Keratinocyte (primary cell): ENCODE data around the gene TLR4. TPM values are rescaled to one million over a fixed set of nuclear protein-coding genes. Genes with fewer than 3 reads are reported as not detected.

Source experiments
- DNase-seq: peaks from one replicate; pipeline ENCODE4 v3.0.0-alpha.2; 2011; ENCODE audit warnings: low read depth, missing footprints, low spot score
- FAIRE-seq: peaks from 2 replicates; lab custom pipeline; 2011; peaks lifted over from hg19 to GRCh38; lab: Jason Lieb, UNC
- H2AFZ ChIP-seq: 2 replicates; pipeline ENCODE4 v1.6.0; 2012; ENCODE audit warnings: low read length, control low read depth, inconsistent platforms; ENCODE audit not compliant: control insufficient read depth
- H3K27ac ChIP-seq: 2 replicates; pipeline ENCODE4 v1.5.1; 2011; ENCODE audit warnings: low read length; ENCODE audit not compliant: control insufficient read depth, insufficient read depth
- H3K27me3 ChIP-seq: 3 replicates; pipeline ENCODE4 v1.6.0; 2011; ENCODE audit warnings: low read length; ENCODE audit not compliant: control insufficient read depth, insufficient read depth; ENCODE audit errors: extremely low read depth
- H3K36me3 ChIP-seq, 2 experiments: 2 replicates in 1 of 2; 3 replicates in 1 of 2; pipeline ENCODE4 v1.5.1; 2011; ENCODE audit warnings: low read length in 2 of 2, mild to moderate bottlenecking in 1 of 2; ENCODE audit not compliant: control insufficient read depth in 2 of 2, insufficient read depth in 2 of 2; ENCODE audit errors: extremely low read depth in 1 of 2
- H3K4me1 ChIP-seq: 3 replicates; pipeline ENCODE4 v1.5.1; 2011; ENCODE audit warnings: low read length; ENCODE audit not compliant: control insufficient read depth, insufficient read depth; ENCODE audit errors: extremely low read depth
- H3K4me2 ChIP-seq: 3 replicates; pipeline ENCODE4 v1.6.0; 2011; ENCODE audit warnings: low read depth, low read length; ENCODE audit not compliant: control insufficient read depth, insufficient read depth; ENCODE audit errors: extremely low read depth
- H3K4me3 ChIP-seq, 3 experiments: fragments of 200-600 bp in 1 of 3; sonication (generic) in 1 of 3; 2 replicates in 2 of 3; 3 replicates in 1 of 3; pipeline ENCODE4 v1.5.1; 2011 to 2016; ENCODE audit warnings: low read length in 3 of 3, mild to moderate bottlenecking in 3 of 3, control low read depth in 2 of 3, inconsistent platforms in 1 of 3, low read depth in 1 of 3, mixed read lengths in 1 of 3, mixed run types in 1 of 3, moderate library complexity in 1 of 3; ENCODE audit not compliant: control insufficient read depth in 2 of 3, insufficient read depth in 2 of 3; ENCODE audit errors: extremely low read depth in 1 of 3
- H3K79me2 ChIP-seq: 2 replicates; pipeline ENCODE4 v1.6.0; 2012; ENCODE audit warnings: low read length; ENCODE audit not compliant: control insufficient read depth, insufficient read depth
- H3K9ac ChIP-seq: 3 replicates; pipeline ENCODE4 v1.6.0; 2011; ENCODE audit warnings: low read length; ENCODE audit not compliant: control insufficient read depth, insufficient read depth; ENCODE audit errors: extremely low read depth
- H3K9me1 ChIP-seq: 3 replicates; pipeline ENCODE4 v1.6.0; 2011; ENCODE audit warnings: low read length; ENCODE audit not compliant: control insufficient read depth, insufficient read depth; ENCODE audit errors: extremely low read depth
- H3K9me3 ChIP-seq: 2 replicates; pipeline ENCODE4 v1.5.1; 2012; ENCODE audit warnings: low read depth, low read length; ENCODE audit not compliant: control insufficient read depth
- H4K20me1 ChIP-seq: 3 replicates; pipeline ENCODE4 v1.6.0; 2011; ENCODE audit warnings: low read length; ENCODE audit not compliant: control insufficient read depth, insufficient read depth; ENCODE audit errors: extremely low read depth
- CTCF ChIP-seq, 3 experiments: IDR thresholded peaks in 1 of 3; conservative IDR thresholded peaks in 1 of 3; optimal IDR thresholded peaks in 1 of 3; 2 replicates in 2 of 3; 3 replicates in 1 of 3; pipeline versions ENCODE3 to v1.5.1; 2011; ENCODE audit warnings: low read length in 3 of 3, mild to moderate bottlenecking in 3 of 3, moderate library complexity in 2 of 3, control low read depth in 1 of 3, inconsistent platforms in 1 of 3; ENCODE audit not compliant: insufficient read depth in 2 of 3; ENCODE audit errors: extremely low read depth in 1 of 3
- EZH2 ChIP-seq: IDR thresholded peaks from one replicate; pipeline ENCODE4 v1.6.1; 2012; ENCODE audit warnings: inconsistent platforms, mild to moderate bottlenecking, low read length, moderate library complexity
- dilution Hi-C: fragments of 300-500 bp; cut with MboI; formaldehyde crosslinking; loops from one replicate; pipeline ENCODE4 v1.7.0; 2020; ENCODE audit warnings: low sequenced_read_pairs; ENCODE audit not compliant: extremely low pct_ligation_motif_present
- polyA plus RNA-seq, 5 experiments: library from polyadenylated mRNA; depleted of rRNA in 3 of 5; stranded (reverse) in 3 of 5; stranded (forward) in 1 of 5; unstranded in 1 of 5; fragments of >200 nt; gene quantifications; 1 replicate in 1 of 5; 2 replicates in 3 of 5; 3 replicates in 1 of 5; pipeline versions ENCODE4 v1.2.1 to v1.2.3, GENCODE V29; 2011 to 2012; ENCODE audit warnings: missing spikeins in 2 of 5, low read depth in 1 of 5, low replicate concordance in 1 of 5

Gene TLR4
- polyA plus RNA-seq, 1 donor (not counting 4 experiments of a cell fraction or from before 2014, with no cell fraction given) = 0.09 TPM

GRCh38 chr9:117665601-117666385 is 38.4 kb upstream of the TLR4 start:
- FAIRE-seq = no peak
- no peak overlapping the region for H2AFZ ChIP-seq
- TF ChIP-seq CTCF (optimal IDR thresholded peaks at IDR 0.05 in 1 of 3, IDR thresholded peaks at IDR 0.05 in 1 of 3, conservative IDR thresholded peaks at IDR 0.05 in 1 of 3; ENCODE audit: extremely low read depth in 1 of 3, insufficient read depth in 2 of 3, low read length in 3 of 3) = no peak
- no peak for TF ChIP-seq EZH2
- dilution Hi-C loops = no loop called here
- H3K27ac ChIP-seq = no peak overlapping the region
- no peak overlapping the region for H3K4me3 ChIP-seq
- no peaks in the 10 kb centered on the region for H3K36me3 ChIP-seq
- no peaks in the 10 kb centered on the region for H3K27me3 ChIP-seq
- no peaks in the 10 kb centered on the region for H3K4me1 ChIP-seq
- no peaks in the 10 kb centered on the region for H4K20me1 ChIP-seq
- H3K9me1 ChIP-seq = no peaks in the 10 kb centered on the region
- no peak for DNase-seq
- no peaks in the 10 kb centered on the region for H3K9me3 ChIP-seq
- H3K79me2 ChIP-seq = no peaks in the 10 kb centered on the region
- H3K9ac ChIP-seq = no peak overlapping the region
- no peak overlapping the region for H3K4me2 ChIP-seq

- H3K9me1 ChIP-seq = no peaks in the 10 kb centered on the region
- TF ChIP-seq CTCF (optimal IDR thresholded peaks at IDR 0.05 in 1 of 3, IDR thresholded peaks at IDR 0.05 in 1 of 3, conservative IDR thresholded peaks at IDR 0.05 in 1 of 3; ENCODE audit: extremely low read depth in 1 of 3, insufficient read depth in 2 of 3, low read length in 3 of 3) (no peak), EZH2 (no peak)
- dilution Hi-C loops = no loop called here
- no peak overlapping the region for H3K4me3 ChIP-seq
- no peak overlapping the region for H2AFZ ChIP-seq
- no peak overlapping the region for H3K27ac ChIP-seq
- no peak overlapping the region for H3K9ac ChIP-seq
- FAIRE-seq = no peak
- no peaks in the 10 kb centered on the region for H3K79me2 ChIP-seq
- no peaks in the 10 kb centered on the region for H3K27me3 ChIP-seq
- H3K4me2 ChIP-seq = no peak overlapping the region
- no peaks in the 10 kb centered on the region for H3K4me1 ChIP-seq
- no peak for DNase-seq
- no peaks in the 10 kb centered on the region for H3K9me3 ChIP-seq
- no peaks in the 10 kb centered on the region for H4K20me1 ChIP-seq
- no peaks in the 10 kb centered on the region for H3K36me3 ChIP-seq
Observed at GRCh38 chr9:117671468-117671867, 32.7 kb upstream of the TLR4 start.
